HPDE6-E6E7 (cell line): ENCODE measurements around the gene TTLL7.

Experiments
- DNase-seq: peaks from one replicate; pipeline ENCODE4 v3.0.0; 2011; ENCODE audit warnings: missing footprints; ENCODE audit errors: extremely low spot score

TTLL7 gene, protein sequence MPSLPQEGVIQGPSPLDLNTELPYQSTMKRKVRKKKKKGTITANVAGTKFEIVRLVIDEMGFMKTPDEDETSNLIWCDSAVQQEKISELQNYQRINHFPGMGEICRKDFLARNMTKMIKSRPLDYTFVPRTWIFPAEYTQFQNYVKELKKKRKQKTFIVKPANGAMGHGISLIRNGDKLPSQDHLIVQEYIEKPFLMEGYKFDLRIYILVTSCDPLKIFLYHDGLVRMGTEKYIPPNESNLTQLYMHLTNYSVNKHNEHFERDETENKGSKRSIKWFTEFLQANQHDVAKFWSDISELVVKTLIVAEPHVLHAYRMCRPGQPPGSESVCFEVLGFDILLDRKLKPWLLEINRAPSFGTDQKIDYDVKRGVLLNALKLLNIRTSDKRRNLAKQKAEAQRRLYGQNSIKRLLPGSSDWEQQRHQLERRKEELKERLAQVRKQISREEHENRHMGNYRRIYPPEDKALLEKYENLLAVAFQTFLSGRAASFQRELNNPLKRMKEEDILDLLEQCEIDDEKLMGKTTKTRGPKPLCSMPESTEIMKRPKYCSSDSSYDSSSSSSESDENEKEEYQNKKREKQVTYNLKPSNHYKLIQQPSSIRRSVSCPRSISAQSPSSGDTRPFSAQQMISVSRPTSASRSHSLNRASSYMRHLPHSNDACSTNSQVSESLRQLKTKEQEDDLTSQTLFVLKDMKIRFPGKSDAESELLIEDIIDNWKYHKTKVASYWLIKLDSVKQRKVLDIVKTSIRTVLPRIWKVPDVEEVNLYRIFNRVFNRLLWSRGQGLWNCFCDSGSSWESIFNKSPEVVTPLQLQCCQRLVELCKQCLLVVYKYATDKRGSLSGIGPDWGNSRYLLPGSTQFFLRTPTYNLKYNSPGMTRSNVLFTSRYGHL

DNA sequence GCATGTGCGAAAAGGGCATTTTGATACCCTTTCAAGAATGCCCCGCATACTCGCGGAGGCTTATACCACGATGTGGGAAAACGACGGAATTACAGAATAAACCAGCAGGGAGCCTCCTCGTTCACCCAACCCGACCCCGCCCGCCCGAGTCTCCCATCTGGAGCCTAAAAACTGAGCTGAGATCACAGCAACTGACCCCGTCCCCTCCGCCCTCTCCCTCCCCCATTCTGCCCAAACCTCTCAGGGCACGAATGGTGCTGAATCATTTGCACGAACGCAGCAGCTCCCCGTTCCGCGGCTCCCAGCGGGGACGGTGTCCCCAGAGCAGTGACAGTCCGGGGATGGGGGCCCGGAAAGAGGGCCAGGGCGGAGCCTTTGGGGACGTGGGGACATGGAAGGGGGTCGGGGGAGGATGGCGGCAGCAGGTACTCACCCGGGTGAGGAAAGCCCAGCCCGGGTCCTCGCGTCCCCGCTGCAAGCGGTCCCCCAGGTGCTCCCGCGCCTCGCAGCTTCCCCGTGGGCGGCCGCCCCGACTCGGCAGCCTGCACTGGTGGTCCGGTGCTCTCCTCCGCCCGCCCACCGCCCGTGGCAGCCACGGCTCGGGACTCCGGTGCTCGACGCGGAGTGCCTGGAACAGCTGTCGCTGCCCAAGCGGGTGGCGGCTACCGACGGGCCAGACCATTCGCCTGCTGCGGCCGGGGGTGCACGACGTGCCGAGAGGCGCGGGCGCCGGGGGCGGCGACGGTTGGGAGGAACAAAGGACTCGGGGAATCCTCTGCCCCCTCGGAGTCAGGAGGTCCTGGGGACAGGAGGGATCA, at the start of gene TTLL7:
Gene TTLL7 (minus strand): TSS at position 635 of the 818 bp plus-strand sequence. CDS start 46,921 bp downstream, outside the sequence.
- DNase-seq: peak; percentile 57

DNA sequence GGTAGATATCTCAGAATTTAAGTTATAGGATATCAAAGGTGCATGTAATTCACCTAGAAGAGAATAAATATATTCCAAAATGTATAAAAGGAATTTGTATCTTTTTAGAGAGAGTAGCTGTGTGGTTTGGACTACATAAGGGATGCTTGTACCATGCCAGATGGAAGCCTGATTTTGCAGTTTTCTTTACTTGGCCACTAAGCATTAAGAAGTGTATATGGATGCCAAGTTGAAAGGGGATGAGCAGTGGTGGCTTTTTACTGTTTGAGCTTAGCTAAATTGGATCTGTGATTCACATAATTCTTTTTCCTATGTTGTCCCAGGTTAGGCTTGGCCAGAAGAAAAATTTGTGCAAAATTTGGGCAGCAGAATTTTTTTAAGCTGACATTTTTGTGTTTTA, 43.5 kb upstream of the TTLL7 start:
- no peak for DNase-seq

DNA sequence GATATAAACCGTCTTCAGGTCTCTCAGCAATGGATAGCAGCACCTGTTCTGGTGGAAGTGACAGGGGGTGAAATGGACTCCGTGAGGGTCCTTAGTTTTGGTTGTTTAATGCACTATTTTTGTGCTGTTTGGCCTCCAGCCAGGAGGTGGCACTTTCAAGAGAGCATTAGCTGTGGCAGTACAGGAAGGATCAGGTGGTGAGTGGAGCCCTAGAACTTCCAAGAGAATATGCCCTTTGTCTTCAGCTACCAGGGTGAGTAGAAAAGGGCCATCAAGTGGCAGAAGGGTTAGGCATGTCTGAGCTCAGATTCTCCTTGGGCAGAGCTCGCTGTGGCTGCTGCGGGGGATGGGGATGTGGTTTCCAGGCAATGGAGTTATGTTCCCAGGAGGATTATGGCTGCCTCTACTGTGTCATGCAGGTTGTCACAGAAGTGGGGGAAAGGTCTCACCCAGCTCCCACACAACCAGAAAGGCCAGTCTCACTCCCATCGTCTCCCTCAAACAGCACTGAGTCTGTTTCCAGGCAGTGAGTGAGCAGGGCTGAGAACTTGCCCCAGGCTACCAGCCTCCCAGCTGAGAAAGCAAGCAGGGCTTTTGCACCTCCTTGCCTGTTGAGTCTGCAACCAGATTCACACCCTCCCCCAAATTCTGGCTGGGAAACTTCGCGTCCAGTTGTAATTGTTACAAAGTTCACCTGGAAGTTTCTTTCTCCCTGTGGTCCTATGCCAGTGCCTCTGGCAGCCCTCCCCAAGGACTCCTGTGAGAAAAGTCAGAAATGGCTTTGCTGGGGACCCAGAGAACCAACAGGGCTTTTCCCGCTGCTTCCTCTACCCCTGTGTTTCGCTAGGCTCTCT, 39.1 kb upstream of the TTLL7 start:
- DNase-seq: no peak

DNA sequence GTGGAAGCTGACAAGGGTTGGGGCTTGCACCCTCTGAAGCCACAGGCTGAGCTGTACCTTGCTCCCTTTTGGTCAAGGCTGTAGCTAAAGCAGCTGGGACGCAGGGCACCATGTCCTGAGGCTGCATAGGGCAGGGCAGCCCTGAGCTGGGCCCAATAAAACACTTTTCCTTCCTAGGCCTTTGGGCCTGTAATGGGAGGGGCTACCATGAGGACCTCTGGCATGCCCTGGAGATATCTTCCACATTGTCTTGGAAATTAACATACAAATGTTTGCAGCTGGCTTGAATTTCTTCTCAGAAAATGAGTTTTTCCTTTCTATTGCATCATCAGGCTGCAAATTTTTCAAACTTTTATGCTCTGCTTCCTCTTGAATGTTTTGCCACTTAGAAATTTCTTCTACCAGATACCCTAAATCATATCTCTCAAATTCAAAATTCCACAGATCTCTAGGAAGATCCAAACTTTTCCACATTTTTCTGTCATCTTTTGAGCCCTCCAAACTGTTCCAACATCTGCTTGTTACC, 32.9 kb upstream of the TTLL7 start:
- no peak for DNase-seq

DNA sequence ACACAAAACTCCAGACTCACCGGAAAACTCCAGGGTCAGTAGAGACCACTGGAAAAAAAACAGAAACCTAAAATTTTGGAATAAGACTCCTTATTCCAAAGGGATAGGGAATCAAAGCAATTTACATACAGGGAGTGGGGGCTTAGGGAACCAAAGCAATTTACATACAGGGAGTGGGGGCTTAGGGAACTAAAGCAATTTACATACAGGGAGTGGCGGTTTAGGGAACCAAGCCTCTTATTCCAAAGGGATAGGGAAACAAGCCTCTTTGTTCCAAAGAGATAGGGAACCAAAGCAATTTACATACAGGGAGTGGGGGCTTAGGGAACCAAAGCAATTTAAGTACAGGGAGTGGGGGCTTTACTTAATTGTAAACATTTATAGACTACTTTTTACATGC, 28.4 kb upstream of the TTLL7 start:
- DNase-seq: no peak

DNA sequence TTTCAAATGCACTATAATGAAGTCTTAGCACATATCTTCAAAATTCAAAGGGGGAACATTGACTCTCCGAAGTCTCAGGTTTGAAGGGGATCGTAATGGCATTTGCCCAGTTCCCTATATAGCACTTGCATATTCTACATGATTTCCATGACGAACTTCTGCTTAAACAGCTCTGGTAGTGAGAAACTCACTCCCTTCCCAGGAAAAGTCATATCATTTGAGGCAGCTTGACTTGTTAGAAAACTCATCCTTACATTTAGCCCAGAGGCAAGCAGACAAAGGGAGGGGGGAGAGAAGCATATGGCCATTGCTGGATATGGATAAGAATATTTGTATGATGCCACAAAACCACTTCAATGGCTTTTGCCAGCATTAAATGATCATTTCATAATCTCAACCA, 27.0 kb upstream of the TTLL7 start:
- no peak for DNase-seq

DNA sequence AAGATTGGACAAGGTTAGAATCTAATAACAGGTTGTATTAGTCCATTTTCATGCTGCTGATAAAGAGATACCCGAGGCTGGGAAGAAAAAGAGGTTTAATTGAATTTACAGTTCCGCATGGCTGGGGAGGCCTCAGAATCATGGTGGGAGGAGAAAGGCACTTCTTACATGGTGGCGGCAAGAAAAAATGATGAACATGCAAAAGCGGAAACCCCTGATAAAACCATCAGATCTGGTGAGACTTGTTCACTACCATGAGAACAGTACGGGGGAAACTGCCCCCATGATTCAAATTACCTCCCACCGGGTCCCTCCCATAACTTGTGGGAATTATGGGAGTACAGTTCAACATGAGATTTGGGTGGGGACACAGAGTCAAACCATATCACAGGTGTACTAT, 22.9 kb upstream of the TTLL7 start:
- no peak for DNase-seq

DNA sequence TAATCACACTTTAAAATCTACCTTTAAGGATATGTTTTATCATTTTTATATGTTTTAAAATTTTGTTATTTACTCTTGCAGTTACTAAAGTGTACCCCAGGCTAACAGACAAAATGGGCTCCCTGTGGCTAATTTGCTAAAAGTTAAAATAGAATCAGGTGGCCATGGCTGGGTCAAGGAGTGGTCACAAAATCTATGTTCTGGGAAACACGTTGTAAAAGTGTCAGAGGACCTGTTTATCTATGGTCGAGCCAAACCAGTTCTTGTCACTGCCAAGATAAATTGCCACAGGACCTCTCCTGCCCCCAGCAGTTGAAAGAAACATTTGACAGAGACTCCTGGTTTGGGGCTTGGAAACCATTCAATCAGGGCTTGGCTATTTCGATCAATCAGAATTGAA, 21.2 kb upstream of the TTLL7 start:
- DNase-seq: no peak

DNA sequence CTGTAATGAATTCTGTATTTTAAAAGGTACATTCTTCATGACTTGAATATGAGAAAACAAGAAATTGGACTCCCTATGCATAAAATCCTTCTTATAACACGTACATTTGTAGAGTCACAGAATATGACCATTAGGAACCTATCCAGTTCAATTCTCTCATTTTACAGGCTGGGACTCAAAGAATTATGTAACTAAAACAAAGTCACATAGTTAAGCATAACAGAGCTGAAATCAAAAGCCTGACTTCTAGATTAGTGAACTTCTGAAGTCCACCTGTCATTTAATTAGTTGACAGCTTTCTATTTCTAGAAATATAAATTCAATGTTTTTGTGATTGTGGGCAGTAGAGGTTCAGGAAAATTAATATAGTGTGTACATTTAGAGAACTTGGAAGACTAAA, 20.3 kb upstream of the TTLL7 start:
- DNase-seq: no peak

DNA sequence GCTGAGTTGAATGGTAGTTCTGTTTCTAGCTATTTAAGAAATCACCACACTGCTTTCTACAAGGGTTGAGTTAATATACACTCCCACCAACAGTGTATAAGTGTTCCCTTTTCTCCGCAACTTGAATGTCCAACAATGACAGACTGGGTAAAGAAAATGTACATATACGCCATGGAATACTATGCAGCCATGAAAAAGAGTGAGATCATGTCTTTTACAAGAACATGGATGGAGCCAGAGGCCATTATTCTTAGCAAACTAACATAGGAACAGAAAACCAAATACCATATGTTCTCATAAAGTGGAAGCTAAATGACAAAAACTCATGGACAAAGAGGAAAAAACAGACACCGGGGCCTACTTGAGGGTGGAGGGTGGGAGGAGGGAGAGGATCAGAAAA, 14.8 kb upstream of the TTLL7 start:
- DNase-seq: no peak

DNA sequence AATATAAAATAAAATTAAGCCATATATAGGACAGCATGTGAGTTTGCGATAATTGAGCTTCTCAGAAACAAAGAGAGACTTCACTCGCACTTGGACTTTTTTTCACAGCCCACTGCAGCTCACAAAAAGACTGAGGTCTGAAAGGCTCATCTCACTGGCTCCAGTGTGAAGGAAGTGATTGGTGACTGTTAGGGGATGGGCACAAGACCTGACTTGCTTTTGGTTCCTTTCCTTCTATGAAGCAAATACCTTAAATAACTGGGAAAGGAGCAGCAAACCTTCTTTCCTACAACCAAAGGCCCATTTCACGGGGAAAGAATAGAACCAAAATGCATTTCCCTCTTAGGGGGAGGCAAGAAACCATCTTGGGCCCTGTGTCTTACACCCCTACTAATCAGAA, 13.1 kb upstream of the TTLL7 start:
- DNase-seq: peak; percentile 25

DNA sequence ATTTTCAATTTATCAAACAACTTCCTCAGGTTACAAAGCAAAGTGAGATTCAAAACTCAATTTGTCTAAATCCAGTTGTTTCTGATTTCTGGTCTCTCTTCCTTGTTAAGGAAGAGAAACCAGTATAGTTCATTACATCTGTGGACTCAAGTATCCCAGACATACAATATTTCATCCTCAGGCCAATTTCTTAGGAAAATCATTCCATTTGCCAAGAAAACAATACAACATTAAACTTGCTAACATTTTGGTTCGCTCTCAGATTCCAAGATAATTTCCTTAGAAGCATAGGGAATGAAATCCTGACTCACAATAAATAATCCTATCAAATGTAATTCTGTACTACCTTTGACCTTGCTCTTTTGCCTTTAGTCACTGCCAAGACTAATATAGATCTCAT, 11.2 kb upstream of the TTLL7 start:
- DNase-seq: no peak

DNA sequence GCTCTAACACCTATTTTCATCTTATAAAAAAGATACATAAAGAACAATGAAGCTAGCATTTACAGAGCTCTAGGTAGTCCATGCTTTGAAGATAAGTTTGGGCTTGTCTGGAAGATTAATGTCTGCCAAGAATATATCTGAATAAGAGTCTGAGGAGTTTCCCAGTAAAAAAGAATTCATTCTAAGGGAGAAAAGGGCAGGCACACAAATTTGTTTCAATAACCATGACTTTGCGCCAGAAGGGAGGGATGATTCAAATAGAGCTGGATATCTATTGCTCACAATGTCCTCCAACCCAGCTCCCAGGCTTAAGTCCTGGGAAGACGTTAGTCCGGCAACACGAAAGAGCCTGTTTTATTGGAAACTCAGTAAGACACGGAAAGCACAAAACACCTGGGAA, 9.7 kb upstream of the TTLL7 start:
- no peak for DNase-seq

DNA sequence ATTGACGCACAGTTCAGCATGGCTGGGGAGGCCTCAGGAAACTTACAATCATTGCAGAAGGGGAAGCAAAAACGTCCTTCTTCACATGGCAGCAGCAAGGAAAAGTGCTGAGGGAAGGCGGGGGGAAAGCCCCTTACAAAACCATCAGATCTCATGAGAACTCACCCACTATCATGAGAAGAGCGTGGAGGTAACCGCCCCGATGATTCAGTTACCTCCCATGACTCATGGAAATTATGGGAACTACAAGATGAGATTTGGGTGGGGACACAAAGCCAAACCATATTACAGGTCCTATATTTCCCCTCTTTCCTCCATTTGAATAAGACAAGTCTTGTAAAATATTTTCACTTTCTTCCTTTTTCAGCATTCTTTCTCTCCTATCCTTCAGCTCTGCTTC, 7.7 kb upstream of the TTLL7 start:
- no peak for DNase-seq

DNA sequence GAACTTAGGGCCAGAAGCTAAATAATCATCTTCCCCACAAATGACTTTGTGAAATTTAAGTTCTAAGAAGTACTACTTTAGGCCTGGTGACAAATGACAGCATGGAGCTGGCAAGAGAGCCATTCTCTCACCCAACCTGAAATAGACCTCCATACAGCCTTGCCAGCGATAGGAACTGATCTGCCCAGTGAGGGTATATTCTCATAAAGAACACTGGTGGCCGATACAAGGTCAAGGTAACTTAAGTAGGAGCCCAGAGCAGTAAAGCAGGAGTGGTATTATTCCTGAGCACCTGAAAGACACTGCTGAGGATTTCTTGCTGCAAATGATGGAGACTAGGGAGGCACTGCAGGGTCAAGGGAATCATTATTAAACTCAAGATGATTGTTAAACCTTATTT, 2.6 kb upstream of the TTLL7 start:
- DNase-seq: no peak

DNA sequence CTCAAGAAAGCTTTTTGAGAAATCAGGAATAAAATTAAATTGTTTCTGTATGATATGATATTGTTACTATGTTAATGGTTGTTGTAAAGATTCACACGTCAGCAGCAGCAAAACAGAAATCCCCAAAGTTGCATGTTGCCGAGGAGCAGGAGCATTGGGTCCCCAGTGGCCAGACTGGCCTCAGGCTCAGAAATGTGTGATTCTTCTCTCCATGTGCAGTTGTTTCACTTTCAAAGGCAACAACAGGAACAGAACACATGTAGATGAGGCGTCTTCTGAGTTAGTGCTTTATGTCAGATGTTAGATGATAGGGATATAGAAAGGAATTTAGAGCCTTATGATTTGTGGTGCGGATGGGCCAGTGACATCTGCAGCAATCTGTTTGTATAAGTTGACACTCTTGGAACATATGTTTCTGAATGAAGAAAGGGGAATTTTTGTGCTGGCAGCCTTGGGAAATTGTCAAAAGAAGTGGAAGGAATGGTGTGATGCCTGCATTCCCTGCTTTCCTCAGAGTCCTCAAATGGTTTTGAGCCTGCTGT, 2.1 kb upstream of the TTLL7 start:
- DNase-seq: no peak

DNA sequence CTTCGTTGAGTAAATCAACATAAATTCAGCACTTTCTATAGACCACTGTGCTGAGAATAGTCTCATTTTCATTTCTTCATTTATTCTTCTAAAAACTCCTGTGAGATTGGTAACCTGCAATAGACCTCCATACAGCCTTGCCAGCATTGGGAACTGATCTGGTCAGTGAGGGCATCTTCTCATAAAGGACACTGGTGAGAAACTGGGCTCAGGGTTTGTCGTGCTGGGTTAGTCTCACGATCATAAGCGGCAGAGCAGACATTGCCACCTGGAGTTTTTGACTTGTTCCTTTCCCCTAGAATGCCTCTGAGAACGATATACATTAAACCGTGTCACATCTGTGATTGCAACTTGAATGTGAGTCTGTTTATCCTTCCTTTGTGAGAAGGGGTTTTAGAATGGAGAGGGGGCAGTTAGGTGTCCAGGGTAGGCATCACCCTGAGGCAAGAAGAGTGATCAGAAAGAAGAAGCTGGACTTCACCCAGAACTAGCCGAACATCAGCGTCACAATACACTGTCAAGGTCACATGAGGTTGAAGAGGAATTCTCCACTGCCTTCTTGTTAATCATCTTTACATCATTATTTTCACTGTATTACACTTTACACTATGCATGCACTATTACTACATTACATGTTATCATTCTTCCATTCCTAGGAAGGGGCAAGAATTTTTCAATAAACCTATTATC, 1.4 kb upstream of the TTLL7 start:
- DNase-seq: no peak

DNA sequence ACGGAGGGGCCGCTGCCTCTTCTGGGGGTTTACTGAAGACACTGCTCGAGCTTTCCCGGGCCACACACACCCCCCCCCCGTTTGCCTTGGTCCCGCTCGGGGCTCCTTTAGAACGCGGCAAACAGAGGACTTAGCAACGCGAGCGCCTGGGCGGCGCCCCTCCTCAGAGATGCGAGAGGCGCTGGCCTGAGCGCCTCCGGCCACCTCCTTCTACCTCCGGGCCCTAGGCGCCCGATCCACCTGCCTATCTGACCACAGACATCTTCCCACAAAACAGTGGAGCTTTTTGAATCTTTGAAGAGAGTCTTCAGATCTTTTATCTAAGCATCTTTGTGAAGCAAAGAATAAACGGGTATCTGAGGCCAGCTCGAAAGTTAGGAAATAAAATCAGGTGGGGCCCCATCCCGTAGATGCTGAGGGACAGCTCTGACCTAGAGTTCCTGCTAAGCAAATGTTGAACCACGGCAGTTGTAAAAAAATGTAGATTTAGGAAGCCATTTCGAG, 436 bp upstream of the TTLL7 start:
- peak; percentile 57 for DNase-seq

DNA sequence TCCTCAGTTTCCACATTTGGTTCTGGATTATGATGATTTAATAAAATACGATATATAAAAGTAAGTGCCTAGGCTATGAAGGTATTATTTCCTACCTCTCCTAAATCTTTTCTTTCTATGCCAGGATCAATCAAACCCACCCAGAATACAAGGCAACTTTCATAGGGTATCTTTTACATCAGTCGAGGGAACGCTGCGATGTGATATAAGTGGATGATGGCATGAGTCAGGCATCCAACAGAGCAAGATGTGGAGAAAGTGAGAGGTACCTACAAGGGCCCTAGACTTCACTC, 781 bp downstream of the TTLL7 start:
- DNase-seq: no peak

DNA sequence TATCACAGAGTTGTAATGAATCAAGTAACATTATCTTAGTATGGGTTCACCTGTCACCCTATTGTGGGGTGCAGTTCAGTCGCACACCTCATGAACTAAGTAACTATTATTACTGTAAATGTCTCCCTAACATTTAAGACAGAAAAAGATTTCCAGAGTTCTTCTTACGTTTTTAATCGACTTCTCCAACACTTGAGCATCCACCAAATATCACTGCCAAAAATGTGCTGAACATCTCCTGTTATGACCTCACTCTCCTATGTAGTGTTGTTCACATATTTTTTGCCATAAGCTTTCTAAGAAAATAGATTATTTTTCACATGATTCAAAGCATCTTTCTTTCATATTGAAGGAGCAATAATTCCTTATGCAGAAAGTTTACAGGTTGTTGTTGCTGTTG, 1.3 kb downstream of the TTLL7 start:
- no peak for DNase-seq
